HG02870 (cell line): ENCODE results near the gene CTSA.
"Not testable (repeated sequence)": the region's sequence is repeated elsewhere in the genome, so short reads cannot be mapped to it uniquely, and the experiment has no call there.

Experiments
- ATAC-seq: cut with Tn5 transposase; IDR thresholded peaks from one replicate; pipeline ENCODE4 v1.9.1; 2021; ENCODE audit warnings: mild to moderate bottlenecking, moderate library complexity; ENCODE audit not compliant: unreplicated experiment

Gene CTSA

DNA sequence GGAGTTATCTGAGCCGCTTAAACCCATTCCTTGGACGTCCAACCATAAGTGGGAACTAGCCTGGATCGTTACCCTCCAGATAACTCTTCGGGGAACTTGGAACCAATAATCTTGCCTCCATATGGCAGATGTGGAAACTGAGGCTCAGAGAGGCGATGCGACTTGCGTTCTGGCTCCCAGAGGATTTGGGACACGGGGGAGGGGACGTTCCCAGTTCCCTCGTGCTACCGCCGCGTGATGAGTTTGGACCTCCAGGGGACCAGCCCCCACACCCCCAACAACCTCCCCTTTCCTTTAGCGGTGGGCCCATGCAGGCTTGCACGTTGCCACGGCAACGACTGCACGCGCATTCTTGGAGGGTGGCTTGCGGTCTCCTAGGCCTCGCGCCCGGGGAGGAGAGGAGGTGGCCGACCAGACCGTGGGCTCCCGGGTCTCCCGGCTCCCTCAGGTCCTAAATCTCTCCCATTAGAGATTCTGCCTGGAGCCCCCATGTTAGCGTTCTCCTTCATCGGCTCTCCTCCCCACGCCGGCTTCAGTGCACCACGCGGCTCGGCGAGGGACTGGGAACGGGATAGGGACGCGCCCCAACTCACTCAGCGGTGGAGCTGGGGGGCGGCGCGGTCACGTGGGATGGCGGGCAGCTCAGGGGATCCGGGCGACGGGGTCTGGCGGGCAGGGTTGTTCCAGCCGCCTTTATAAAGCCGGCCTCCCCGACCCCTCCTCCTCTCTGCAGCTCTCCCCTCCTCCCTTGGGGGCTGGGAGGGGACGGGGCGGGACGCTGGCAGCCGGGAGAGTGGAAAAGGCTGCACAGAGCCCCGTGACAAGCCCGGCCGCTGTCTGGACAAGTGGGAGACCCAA, 20.6 kb downstream of the CTSA start, which contains the start of gene PLTP:
Gene PLTP (minus strand): TSS at position 670 of the 858 bp plus-strand sequence. CDS start 703 bp downstream, outside the sequence.
- ATAC-seq, result no peak

DNA sequence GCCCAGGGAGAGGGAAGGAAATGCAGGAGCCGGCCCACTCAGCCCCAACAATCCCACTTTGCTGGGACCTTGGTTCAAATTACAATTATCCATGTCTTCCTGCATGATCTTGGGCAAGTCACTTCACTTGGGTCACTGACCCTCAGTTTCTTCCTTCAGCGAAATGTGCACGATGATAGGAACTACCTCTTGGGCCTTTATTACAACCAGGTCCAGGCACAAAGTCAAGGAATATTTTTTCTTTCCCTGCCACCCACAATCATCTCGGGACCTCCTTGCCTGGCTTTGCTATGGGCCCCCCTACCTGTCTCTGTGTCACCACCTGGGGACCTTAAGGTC, 21.2 kb downstream of the CTSA start:
- ATAC-seq, result no peak

DNA sequence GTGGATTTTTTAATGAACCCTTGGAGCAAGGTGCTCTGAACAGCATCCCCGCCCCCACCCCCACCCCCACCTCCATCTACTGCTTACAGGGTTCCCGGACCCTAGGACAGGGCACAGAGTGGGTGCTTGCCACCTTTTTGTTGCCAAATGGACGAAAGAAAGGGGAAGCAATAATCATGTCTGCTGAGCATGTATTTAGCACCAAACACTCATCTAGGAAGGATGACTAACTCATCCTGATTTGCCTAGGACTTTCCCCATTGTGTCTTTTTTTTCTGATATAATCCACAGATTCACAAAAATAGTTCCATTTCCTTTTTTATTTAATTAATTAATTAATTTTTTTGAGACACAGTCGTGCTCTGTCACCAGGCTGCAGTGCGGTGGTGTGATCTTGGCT, 22.0 kb downstream of the CTSA start:
- no peak for ATAC-seq

DNA sequence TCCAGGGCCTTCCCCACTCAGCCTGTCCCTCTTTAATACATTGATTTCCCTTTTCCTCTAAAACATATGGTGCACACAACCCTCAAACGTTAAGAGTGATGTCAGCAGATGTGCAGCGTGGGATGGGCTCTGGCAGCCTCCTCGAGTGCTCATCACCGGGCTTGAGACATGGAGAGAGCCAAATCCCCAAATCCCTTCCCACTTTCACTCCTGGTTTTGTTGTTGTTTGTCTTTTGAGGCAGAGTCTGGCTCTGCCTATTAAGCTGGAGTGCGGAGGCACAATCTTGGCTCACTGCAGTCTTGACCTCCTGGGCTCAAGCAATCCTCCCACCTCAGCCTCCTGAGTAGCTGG, 26.6 kb downstream of the CTSA start:
- no peak for ATAC-seq

DNA sequence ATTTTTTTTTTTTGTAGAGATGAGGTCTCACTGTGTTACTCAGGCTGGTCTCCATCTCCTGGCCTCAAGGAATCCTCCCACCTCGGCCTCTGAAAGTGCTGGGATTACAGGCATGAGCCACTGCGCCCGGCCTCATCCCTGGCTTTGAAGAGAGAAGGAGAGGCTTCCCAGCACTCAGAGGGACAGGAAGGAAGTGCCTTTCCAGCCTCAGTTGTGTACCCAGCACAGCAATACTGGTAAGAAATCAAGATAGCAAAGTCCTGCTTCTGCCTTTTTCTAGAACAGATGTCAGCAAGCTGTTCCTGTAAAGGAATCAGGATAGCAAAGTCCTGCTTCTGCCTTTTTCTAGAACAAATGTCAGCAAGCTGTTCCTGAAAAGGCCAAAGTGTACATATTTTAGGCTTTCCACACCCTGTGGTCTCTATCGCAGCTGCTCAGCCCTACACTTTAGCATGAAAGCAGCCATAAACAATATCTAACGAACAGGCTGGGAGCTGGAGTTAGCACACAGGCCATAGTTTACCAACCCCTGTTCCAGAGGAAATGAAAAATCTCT, 27.1 kb downstream of the CTSA start:
- no peak for ATAC-seq

DNA sequence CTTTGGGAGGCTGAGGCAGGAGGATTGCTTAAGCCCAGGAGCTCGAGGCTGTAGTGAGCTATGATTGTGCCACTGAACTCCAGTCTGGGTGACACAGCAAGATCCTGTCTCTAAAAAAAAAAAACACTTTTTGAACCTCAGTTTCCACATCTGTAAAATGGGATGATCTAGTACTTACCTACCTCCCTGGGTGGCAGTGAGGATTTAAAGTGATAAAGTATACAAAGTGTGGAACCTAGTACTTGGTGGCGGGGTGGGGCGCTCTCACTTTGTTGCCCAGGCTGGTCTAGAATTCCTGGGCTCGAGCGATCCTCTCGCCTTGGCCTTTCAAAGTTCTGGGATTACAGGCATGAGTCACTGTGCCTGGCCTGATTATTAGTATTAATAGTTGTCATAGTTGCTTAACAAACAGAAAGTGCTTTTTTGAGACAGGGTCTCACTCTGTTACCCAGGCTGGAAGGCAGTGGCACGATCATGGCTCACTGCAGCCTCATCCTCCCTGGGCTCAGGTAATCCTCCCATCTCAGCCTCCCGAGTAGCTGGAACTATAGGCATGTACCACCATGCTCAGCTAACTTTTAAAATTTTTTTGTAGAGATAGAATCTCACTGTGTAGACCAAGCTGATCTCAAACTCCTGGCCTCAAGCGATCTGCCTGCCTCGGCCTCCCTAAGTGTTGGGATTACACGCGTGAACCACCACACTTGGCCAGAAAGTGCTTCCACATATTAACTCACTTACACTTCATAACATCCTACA, 27.8 kb downstream of the CTSA start:
- ATAC-seq, result no peak

DNA sequence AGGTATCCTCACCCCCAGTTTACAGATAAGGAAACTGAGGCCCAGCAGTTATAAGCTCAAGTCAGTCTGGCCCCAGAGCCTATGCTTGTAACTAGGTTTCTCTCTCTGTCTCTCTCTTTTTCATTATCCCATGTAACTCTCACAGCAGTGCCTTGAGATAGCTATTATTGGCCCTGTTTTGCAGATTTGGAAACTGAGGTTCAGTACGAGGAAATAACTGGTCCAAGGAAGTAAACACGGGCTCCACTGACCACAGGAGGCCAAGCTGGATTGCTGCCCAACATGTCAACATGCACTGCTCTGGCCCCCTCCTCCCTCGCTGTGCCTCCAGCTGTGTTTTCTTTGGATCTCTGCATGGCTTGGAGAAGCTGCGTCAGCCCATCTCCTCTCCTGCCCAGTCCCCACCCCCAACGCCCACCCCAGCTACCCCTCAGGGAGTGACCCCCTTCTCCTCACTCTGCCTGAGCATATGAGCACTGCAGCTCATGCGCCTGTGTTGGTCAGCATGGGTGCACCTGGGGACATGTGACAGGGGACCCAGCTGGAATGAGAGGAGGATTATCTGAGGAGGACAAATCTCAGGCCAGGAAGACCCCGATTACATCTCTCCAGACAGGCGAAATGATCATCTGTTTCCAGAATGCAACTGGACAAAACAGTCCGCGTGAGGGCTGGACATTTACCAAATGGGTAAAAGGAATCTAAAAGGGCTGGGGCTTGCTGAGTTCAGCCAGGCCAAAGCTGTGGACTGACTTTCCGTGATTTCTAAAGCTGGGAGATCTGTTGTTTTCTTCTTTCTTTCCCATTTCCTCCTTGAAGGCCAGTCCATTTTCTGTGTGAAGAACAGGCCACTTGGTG, 28.6 kb downstream of the CTSA start:
- no peak for ATAC-seq

DNA sequence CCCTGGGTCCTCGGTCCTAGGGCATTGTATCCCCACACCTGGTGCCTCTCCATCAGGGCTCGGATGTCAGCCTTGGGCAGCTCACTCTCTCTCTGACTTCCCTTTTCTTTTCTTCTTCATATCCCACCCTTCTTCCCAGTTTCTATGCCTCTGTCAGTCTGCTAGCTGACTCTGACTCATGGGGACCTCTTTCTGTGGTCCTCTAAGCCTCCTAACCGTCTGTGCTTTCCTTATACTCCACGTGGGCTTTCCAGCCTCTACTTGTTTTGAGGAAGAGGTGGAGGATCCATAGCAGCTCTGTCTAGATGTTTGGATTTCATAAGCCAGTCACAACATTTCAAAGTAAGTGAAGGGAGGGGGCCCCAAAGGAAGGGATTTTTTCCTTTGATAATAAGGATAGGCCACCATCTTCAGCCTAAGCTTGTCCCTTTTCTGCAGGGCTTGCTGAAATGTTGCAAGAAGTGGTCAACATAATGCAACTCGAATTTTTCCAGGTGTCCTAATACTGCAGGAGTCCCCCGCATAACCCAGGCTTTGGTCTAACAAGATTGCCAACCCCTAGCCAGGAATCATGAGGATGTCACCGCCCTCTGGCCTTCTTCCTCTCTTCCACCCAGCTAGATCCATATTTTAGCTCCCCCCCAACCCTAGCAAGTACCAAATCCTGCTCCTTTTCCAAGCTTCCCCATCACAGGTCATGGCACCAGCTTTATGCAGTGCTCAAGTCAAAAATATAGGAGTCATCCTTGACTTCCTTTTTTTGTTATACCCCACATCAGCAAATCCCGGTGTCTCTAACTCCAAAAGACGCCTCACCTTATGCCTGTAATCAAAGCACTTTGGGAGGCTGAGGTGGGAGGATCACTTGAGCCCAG, 29.6 kb downstream of the CTSA start:
- no peak for ATAC-seq

GRCh38 chr20:45921337-45922189, 30.4 kb downstream of the CTSA start:
- no peak for ATAC-seq

- ATAC-seq, result no peak
Observed at GRCh38 chr20:45924391-45925261, 33.5 kb downstream of the CTSA start.

DNA sequence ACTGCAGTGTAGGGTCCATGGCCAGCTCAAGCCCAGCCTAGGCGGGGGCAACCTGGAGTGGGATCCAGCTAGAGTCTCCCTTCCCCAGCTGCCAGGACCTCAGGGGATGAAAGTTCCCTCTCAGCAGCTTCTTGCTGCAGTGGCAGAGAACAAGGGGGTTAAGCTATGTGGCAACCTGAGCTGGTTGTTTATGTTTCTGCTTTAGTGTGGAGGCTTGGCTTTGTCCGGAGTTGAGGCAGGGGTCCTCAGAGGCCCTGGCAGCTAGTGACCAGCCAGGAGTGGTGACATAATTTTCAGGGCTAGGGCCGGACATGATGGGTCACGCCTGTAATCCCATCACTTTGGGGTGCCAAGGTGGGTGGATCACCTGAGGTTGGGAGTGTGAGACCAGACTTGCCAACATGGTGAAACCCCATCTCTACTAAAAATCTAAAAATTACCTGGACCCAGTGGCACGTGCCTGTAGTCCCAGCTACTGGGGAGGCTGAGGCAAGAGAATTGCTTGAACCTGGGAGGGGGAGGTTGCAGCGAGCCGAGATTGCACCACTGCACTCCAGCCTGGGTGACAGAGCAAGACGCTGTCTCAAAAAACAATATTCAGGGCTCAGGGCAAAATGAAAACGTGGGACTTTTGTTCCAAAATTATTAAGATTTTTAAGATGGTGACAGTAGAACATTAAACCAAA, 34.8 kb downstream of the CTSA start:
- no peak for ATAC-seq

DNA sequence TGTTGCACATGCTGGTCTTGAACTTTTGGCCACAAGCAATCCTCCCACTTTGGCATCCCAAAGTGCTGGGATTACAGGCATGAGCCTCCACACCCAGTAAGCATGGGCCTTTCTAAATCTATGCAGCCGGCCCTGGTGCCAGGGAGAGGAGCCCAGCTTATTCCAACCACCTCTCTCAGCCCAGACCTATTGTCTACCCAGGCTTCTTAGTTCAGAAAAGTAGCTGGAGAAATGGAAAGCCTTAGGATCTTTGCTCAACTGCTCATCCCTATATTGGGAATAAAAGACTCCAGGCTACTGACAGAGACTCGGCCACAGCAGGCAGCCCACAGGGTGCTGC, 35.6 kb downstream of the CTSA start:
- ATAC-seq, result no peak

- no peak for ATAC-seq
Observed at GRCh38 chr20:45927071-45927878, 36.1 kb downstream of the CTSA start.

- not testable (repeated sequence) for ATAC-seq
Observed at GRCh38 chr20:45931680-45932079, 40.5 kb downstream of the CTSA start.

GRCh38 chr20:45933266-45934045, 42.3 kb downstream of the CTSA start:
- no peak for ATAC-seq

DNA sequence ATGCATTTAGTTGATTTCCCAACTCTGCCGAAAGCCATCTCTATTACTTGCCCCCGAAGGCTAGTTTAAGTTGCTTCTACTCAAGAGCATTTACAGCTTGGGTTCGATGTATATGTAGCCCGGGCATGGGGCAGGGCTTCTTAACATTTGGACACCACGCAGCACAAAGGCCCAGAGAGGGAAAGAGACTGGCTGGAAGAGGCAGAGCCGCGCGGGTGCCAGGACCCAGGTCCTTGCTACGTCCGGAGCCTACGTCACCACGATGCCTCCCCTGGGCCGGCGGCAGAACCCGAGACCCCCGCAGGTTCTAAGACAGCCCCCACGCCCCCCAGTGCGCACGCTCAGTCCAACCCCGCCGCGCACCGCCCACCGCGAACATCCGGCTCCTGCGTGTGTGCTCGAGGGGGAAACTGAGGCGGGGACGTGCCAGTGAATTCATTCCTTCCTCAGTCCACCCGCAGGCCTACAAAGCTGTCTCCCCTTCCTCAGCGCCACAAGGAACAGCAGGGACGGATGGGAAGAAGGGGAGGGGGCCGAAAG, 43.0 kb downstream of the CTSA start:
- peak; percentile 14 for ATAC-seq
